ENCODE measurements around the gene KRTAP22-2. TPM values are rescaled to one million over a fixed set of nuclear protein-coding genes. Genes with fewer than 3 reads are reported as not detected.

The KRTAP22-2 gene
- not detected for total RNA-seq

GRCh38 chr21:30590297-30590696 is at the start of gene KRTAP22-2:
Gene KRTAP22-2, minus strand, starts transcription at chr21:30590397.
- DNase-seq, result no peak
- H3K9me3 Mint-ChIP-seq, result peaks cover 7% of the 10 kb centered on the region
- H3K4me3 Mint-ChIP-seq, result no peak within 1 kb of the TSS
- ChIA-PET CTCF (no interaction called here), POLR2A (no interaction called here)
- H3K4me1 Mint-ChIP-seq, result no peaks in the 10 kb centered on the region
- no peaks in the 10 kb centered on the region for H3K27me3 Mint-ChIP-seq
- H3K36me3 Mint-ChIP-seq (ENCODE audit: low read depth), result no peaks in the 10 kb centered on the region
- no peak within 1 kb of the TSS for H3K27ac Mint-ChIP-seq

GRCh38 chr21:30638686-30639085 is 48.5 kb upstream of the KRTAP22-2 start:
- no peaks in the 10 kb centered on the region for H3K36me3 Mint-ChIP-seq (ENCODE audit: low read depth)
- no peaks in the 10 kb centered on the region for H3K4me1 Mint-ChIP-seq
- no peaks in the 10 kb centered on the region for H3K27me3 Mint-ChIP-seq
- no peaks in the 10 kb centered on the region for H3K9me3 Mint-ChIP-seq
- CTCF ChIA-PET, result no interaction called here
- POLR2A ChIA-PET, result no interaction called here
- no peak overlapping the region for H3K4me3 Mint-ChIP-seq
- no peak for DNase-seq
- no peak overlapping the region for H3K27ac Mint-ChIP-seq

DNA sequence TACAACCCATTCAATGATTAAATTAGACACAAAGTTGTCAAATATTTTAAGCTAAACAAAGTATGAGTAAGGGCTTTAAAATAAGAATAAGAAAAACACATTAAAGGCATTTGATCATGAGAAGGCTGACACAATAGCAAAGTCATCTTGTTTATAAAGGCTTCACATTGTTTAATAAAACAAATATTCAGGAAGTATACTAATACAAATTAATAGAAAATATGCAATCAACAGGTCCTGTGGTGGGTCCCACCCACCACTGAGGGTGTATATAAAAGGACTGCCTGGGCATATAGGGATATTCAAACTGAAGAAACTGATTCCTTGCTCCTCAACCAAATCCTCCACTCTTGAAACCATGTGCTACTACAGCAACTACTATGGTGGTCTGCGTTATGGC is 44.7 kb upstream of the KRTAP22-2 start, which contains the start of gene KRTAP20-2:
Gene KRTAP20-2 (plus strand): TSS at position 301 of the 400 bp plus-strand sequence. CDS start 58 bp downstream, at position 359.
- ChIA-PET POLR2A (no interaction called here), CTCF (no interaction called here)
- no peaks in the 10 kb centered on the region for H3K27me3 Mint-ChIP-seq
- no peaks in the 10 kb centered on the region for H3K36me3 Mint-ChIP-seq (ENCODE audit: low read depth)
- no peak within 1 kb of the TSS for H3K4me3 Mint-ChIP-seq
- no peak for DNase-seq
- no peaks in the 10 kb centered on the region for H3K9me3 Mint-ChIP-seq
- H3K4me1 Mint-ChIP-seq, result no peaks in the 10 kb centered on the region
- no peak within 1 kb of the TSS for H3K27ac Mint-ChIP-seq

- Mint-ChIP-seq H3K4me1 (no peaks in the 10 kb centered on the region), H3K27ac (no peak overlapping the region), H3K9me3 (peaks cover 2% of the 10 kb centered on the region), H3K4me3 (no peak overlapping the region), H3K36me3 (ENCODE audit: low read depth) (no peaks in the 10 kb centered on the region), H3K27me3 (no peaks in the 10 kb centered on the region)
- ChIA-PET CTCF (no interaction called here), POLR2A (no interaction called here)
- DNase-seq, result no peak
Observed at GRCh38 chr21:30629200-30629599, 39.0 kb upstream of the KRTAP22-2 start.

- CTCF ChIA-PET, result no interaction called here
- DNase-seq, result no peak
- Mint-ChIP-seq H3K27ac (no peak overlapping the region), H3K4me1 (no peaks in the 10 kb centered on the region), H3K4me3 (no peak overlapping the region), H3K36me3 (ENCODE audit: low read depth) (no peaks in the 10 kb centered on the region), H3K27me3 (no peaks in the 10 kb centered on the region), H3K9me3 (peaks cover 2% of the 10 kb centered on the region)
- POLR2A ChIA-PET, result no interaction called here
Observed at GRCh38 chr21:30628109-30628508, 37.9 kb upstream of the KRTAP22-2 start.

DNA sequence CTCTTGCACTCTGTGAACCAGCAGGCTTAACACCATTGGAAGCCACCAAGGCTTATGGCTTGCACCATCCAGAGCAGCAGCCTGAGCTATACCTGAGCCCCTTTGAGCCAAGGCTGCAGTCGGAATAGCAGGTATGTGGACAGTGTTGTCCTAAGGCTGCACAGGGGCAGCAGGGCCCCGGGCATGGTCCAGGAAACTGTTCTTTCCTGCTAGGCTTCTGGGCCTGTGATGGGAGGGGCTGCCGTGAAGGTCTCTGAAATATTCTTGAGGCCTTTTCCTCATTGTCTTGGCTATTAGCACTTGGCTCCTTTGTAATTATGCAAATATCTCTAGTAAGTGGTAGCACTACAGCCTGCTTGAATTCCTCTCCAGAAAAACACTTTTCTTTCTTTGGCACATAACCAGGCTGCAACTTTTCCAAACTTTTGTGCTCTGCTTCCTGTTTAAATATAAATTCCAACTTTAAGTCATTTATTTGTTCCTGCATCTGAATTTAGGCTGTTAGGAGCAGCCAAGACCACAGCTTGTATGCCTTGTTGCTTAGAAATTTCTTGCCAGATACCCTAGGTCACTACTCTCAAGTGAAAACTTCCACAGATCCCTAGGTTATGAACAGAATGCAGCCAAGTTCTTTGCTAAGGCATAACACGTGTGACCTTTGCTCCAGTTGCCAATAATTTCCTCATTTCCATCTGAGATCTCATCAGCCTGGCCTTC is 35.4 kb upstream of the KRTAP22-2 start:
- POLR2A ChIA-PET, result no interaction called here
- no peak overlapping the region for H3K27ac Mint-ChIP-seq
- no peak overlapping the region for H3K4me3 Mint-ChIP-seq

DNA sequence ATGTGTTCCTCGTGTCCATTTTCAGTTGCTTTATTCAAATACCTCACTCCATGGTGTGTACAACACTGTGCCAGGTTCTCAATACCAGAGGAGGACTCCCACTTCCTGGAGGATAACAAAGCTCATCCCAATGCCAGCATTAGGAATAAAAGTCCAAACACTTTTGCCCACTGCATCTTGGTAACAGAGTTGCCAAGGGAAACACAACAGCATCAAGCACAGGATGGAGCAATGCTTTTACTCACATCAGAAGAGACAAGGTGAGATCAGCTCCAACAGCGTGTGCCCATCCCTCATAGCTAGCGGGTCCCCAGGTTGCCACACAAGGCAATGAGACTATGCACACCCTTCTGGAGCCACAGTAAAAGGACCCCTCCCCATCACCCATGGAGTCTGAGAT is 33.2 kb upstream of the KRTAP22-2 start:
- POLR2A ChIA-PET, result no interaction called here
- no peak overlapping the region for H3K27ac Mint-ChIP-seq

More for the DNA sequence above, 35.4 kb upstream of the KRTAP22-2 start:
- Mint-ChIP-seq H3K27me3 (no peaks in the 10 kb centered on the region), H3K4me1 (no peaks in the 10 kb centered on the region), H3K9me3 (peaks cover 2% of the 10 kb centered on the region), H3K36me3 (ENCODE audit: low read depth) (no peaks in the 10 kb centered on the region)
- CTCF ChIA-PET, result no interaction called here
- DNase-seq, result no peak

DNA sequence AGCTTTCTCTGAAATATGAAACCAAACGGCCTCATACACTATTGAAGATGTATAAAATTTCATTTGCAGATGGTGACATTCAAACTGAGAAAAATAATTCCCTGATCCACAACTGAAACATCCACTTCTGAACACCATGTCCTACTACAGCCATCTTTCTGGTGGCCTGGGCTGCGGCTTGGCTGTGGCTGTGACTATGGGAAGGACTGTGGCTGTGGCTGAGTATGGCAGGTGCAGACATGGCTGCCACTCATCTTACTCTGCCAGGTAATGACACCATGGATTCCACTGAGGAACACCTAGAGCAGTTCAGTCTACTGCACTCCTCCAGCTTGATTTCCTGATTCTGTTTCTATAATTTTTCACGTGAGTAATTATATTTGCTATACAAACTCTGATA is 30.3 kb upstream of the KRTAP22-2 start, which contains the start of gene KRTAP20-4:
Gene KRTAP20-4 (plus strand): TSS at position 106 of the 400 bp plus-strand sequence.
- H3K36me3 Mint-ChIP-seq (ENCODE audit: low read depth), result no peaks in the 10 kb centered on the region
- ChIA-PET POLR2A (no interaction called here), CTCF (no interaction called here)
- no peak for DNase-seq
- no peak within 1 kb of the TSS for H3K4me3 Mint-ChIP-seq
- no peaks in the 10 kb centered on the region for H3K4me1 Mint-ChIP-seq
- H3K9me3 Mint-ChIP-seq, result peaks cover 2% of the 10 kb centered on the region
- H3K27me3 Mint-ChIP-seq, result no peaks in the 10 kb centered on the region
- H3K27ac Mint-ChIP-seq, result no peak within 1 kb of the TSS

More for the DNA sequence above, 33.2 kb upstream of the KRTAP22-2 start:
- Mint-ChIP-seq H3K4me1 (no peaks in the 10 kb centered on the region), H3K36me3 (ENCODE audit: low read depth) (no peaks in the 10 kb centered on the region), H3K27me3 (no peaks in the 10 kb centered on the region), H3K4me3 (no peak overlapping the region), H3K9me3 (peaks cover 2% of the 10 kb centered on the region)
- CTCF ChIA-PET, result no interaction called here
- no peak for DNase-seq

DNA sequence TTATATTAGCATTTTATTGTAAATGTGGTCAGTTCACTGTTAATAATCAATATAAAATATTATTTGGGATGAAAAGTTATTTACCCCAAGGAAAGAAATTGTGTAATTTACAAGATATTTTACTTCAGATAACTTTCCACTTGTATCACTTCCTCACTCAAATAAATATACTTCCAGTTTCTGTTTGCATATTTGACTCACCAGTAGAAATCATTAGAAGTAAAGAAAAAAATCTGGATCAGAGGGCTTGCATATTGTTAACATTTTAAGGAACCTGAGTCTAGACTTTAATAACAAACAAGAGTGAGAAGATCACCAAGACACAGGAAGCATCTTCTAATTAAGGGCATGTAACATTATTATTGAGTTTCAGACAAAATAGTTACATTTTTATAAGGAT is 29.9 kb upstream of the KRTAP22-2 start:
- ChIA-PET POLR2A (no interaction called here), CTCF (no interaction called here)
- Mint-ChIP-seq H3K36me3 (ENCODE audit: low read depth) (no peaks in the 10 kb centered on the region), H3K4me3 (no peak overlapping the region), H3K4me1 (no peaks in the 10 kb centered on the region), H3K27me3 (no peaks in the 10 kb centered on the region), H3K27ac (no peak overlapping the region), H3K9me3 (peaks cover 2% of the 10 kb centered on the region)
- DNase-seq, result no peak

DNA sequence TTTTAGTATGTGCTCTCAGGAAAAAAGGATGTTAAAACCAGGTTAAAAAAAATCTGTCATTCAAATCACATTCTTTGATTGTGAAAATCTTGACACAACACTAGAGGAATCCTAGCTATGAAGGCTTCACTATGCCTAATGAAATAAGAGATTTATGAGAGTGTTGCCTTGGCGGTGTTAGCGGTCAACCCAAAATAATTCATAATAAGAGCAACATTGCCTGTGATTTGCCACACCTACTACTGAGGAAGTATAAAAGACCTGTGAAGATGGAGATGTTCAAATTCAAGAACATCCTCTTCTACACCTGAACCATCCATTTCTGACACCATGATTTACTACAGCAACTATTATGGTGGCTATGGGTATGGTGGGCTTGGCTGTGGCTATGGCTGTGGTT is 25.9 kb upstream of the KRTAP22-2 start, which contains the start of gene KRTAP20-1:
Gene KRTAP20-1 (plus strand): TSS at position 301 of the 400 bp plus-strand sequence. CDS start 30 bp downstream, at position 331.
- no peak within 1 kb of the TSS for H3K27ac Mint-ChIP-seq

DNA sequence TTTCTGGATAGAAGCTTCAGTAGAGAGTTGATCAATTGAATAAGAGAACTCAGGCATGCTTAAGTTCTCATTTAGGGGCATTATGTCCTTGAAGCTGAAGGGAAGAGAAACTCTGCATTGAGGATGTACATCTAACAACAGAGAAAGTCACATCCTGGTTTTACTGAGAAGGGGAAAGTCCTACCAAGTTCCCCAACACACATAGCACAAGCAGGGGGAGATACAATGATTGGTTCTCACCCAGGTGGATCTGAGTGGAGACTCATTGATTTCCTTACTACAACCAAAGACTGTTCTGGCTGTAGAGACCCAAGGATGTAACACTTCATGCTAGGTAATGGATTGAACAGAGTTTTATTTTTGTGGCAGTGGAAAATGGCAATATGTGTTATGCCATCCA is 25.0 kb upstream of the KRTAP22-2 start:
- POLR2A ChIA-PET, result no interaction called here
- Mint-ChIP-seq H3K9me3 (peaks cover 1% of the 10 kb centered on the region), H3K27ac (no peak overlapping the region), H3K27me3 (no peaks in the 10 kb centered on the region), H3K36me3 (ENCODE audit: low read depth) (no peaks in the 10 kb centered on the region), H3K4me3 (no peak overlapping the region), H3K4me1 (no peaks in the 10 kb centered on the region)
- CTCF ChIA-PET, result no interaction called here
- no peak for DNase-seq

More for the DNA sequence above, 25.9 kb upstream of the KRTAP22-2 start, which contains the start of gene KRTAP20-1:
- Mint-ChIP-seq H3K4me1 (no peaks in the 10 kb centered on the region), H3K9me3 (peaks cover 1% of the 10 kb centered on the region), H3K4me3 (no peak within 1 kb of the TSS), H3K27me3 (no peaks in the 10 kb centered on the region), H3K36me3 (ENCODE audit: low read depth) (no peaks in the 10 kb centered on the region)
- no peak for DNase-seq
- POLR2A ChIA-PET, result no interaction called here
- CTCF ChIA-PET, result no interaction called here

GRCh38 chr21:30613836-30614235 is 23.6 kb upstream of the KRTAP22-2 start, which contains the start of gene KRTAP6-1:
Gene KRTAP6-1, minus strand, starts transcription at chr21:30613930. Its CDS starts 26 bp downstream, at chr21:30613904.
- Mint-ChIP-seq H3K4me1 (no peaks in the 10 kb centered on the region), H3K27ac (no peak within 1 kb of the TSS), H3K27me3 (no peaks in the 10 kb centered on the region), H3K36me3 (ENCODE audit: low read depth) (no peaks in the 10 kb centered on the region), H3K9me3 (peaks cover 1% of the 10 kb centered on the region), H3K4me3 (no peak within 1 kb of the TSS)
- DNase-seq, result no peak
- ChIA-PET CTCF (no interaction called here), POLR2A (no interaction called here)

DNA sequence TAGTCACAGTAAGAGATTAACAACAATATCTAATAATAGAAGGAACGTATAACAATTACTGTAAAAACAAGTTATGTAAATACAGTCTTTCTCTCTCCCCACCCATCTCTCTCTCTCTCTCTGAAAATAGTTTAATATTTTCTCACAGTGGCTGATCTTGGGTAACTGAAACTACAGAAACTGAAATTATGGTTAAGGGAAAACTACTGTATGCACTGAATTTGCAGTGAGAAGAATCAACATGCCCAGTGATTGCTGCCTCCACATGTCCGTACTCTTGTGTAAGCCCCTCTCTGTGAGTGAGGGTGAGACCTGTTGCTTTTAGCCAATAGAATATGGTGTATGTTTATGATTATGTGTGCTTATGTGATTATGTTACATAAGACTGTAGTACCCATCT is 21.9 kb upstream of the KRTAP22-2 start:
- no peaks in the 10 kb centered on the region for H3K27me3 Mint-ChIP-seq

GRCh38 chr21:30605968-30606367 is 15.8 kb upstream of the KRTAP22-2 start:
- H3K4me3 Mint-ChIP-seq, result no peak overlapping the region
- no peak overlapping the region for H3K27ac Mint-ChIP-seq
- no peaks in the 10 kb centered on the region for H3K27me3 Mint-ChIP-seq
- peaks cover 9% of the 10 kb centered on the region for H3K9me3 Mint-ChIP-seq
- no peaks in the 10 kb centered on the region for H3K36me3 Mint-ChIP-seq (ENCODE audit: low read depth)
- DNase-seq, result no peak
- ChIA-PET CTCF (interaction anchor here (1.3 kb wide), 1 partner anchor 257 kb away, joined by 3 read pairs; no protein-coding TSS in a partner anchor), POLR2A (no interaction called here)
- no peaks in the 10 kb centered on the region for H3K4me1 Mint-ChIP-seq

More for the DNA sequence above, 21.9 kb upstream of the KRTAP22-2 start:
- ChIA-PET CTCF (no interaction called here), POLR2A (no interaction called here)
- H3K4me3 Mint-ChIP-seq, result no peak overlapping the region
- no peak overlapping the region for H3K27ac Mint-ChIP-seq
- H3K4me1 Mint-ChIP-seq, result no peaks in the 10 kb centered on the region
- DNase-seq, result no peak
- no peaks in the 10 kb centered on the region for H3K36me3 Mint-ChIP-seq (ENCODE audit: low read depth)
- peaks cover 1% of the 10 kb centered on the region for H3K9me3 Mint-ChIP-seq
